AML-193 (cell line): Measurements from ENCODE around the gene ATG2B.
"Not testable (repeated sequence)": the region's sequence is repeated elsewhere in the genome, so short reads cannot be mapped to it uniquely, and the experiment has no call there.

Experiments used
- DNase-seq, 2 experiments: peaks; one replicate each; lab custom pipeline; 2025; lab: John Stamatoyannopoulos, UW

Gene ATG2B

GRCh38 chr14:96251656-96252155 lies 111.4 kb downstream of the ATG2B start:
- no peak for DNase-seq

GRCh38 chr14:96250485-96250884 lies 112.7 kb downstream of the ATG2B start:
- DNase-seq: no peak

DNA sequence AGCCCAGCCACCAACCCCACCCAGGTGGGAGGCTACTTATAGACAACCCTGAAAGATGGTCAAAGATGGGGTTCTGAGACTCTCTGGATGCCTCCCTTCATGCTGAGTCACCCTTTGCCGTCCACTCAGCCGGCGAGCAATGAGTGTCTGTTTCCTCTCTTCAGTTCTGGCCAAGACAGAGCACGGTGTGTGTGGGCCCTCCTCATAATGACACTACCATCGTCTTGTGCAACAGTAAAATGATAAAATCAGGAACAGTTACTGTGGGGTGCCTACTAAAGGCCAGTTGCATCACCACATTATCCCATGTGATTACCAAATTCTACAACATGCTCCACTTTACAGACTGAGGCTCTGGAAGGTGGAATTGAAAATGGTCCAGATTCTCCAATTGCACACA lies 114.1 kb downstream of the ATG2B start:
- peak; percentile 88 for DNase-seq

- no peak for DNase-seq
Measured at GRCh38 chr14:96247031-96247430, 116.1 kb downstream of the ATG2B start.

- no peak for DNase-seq
Measured at GRCh38 chr14:96246539-96246847, 116.6 kb downstream of the ATG2B start.

DNA sequence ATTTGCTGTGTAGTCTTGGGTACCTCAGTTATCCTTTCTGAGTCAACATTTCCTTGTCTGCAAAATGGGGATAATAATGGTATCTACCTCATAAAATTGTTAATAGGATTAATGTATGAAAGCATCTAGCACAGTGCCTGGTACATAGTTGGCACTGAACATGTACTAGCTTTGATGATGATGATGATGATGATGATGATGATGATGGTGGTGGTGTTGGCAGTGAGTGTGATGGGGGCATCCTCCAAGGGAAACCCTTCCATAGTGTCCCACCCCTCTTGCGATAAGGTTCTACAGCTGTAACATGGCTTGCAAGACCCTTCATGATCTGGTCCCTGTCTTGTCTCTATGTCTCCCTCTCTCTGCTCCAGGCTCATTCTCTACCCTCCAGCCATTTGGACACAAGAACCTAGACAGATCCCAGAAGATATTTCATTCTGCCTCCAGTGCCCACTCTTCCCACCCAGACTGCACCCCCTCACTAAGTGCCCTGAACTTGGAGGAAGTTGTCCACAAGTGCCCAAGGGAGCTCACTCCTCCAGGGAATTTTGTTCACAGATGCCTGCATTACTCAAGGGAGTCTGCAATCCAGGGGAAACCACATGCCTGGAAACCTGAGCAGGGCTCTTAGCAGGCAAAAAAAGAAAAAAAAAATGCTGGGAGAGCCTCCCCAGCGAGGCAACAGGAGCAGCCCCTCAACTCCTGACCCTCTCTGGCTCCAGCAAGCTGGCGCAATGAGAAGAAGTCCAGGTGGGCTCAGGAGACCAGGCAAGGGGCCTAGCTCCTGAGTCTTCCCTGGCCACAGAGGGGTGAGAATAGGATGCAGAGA lies 117.2 kb downstream of the ATG2B start:
- no peak for DNase-seq

DNA sequence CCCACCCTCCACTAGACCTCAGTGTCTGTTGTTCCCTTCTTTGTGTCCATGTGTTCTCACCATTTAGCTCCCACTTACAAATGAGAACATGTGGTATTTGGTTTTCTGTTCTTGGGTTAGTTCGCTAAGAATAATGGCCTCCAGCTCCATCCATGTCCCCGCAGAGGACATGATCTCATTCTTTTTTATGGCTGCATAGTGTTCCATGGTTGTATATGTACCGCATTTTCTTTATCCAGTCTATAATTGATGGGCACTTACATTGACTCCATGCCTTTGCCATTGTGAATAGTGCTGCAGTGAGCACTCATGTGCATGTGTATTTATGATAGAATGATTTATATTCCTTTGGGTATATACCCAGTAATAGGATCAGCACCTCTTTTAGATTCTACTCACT lies 118.1 kb downstream of the ATG2B start:
- not testable (repeated sequence) for DNase-seq

- no peak for DNase-seq
Measured at GRCh38 chr14:96243785-96244184, 119.4 kb downstream of the ATG2B start.

GRCh38 chr14:96242126-96242525 lies 121.0 kb downstream of the ATG2B start:
- no peak for DNase-seq

DNA sequence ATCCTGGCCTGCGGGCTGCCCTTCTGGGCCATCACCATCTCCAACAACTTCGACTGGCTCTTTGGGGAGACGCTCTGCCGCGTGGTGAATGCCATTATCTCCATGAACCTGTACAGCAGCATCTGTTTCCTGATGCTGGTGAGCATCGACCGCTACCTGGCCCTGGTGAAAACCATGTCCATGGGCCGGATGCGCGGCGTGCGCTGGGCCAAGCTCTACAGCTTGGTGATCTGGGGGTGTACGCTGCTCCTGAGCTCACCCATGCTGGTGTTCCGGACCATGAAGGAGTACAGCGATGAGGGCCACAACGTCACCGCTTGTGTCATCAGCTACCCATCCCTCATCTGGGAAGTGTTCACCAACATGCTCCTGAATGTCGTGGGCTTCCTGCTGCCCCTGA lies 122.5 kb downstream of the ATG2B start:
- DNase-seq: no peak

GRCh38 chr14:96239711-96240141 lies 123.4 kb downstream of the ATG2B start:
- no peak for DNase-seq

DNA sequence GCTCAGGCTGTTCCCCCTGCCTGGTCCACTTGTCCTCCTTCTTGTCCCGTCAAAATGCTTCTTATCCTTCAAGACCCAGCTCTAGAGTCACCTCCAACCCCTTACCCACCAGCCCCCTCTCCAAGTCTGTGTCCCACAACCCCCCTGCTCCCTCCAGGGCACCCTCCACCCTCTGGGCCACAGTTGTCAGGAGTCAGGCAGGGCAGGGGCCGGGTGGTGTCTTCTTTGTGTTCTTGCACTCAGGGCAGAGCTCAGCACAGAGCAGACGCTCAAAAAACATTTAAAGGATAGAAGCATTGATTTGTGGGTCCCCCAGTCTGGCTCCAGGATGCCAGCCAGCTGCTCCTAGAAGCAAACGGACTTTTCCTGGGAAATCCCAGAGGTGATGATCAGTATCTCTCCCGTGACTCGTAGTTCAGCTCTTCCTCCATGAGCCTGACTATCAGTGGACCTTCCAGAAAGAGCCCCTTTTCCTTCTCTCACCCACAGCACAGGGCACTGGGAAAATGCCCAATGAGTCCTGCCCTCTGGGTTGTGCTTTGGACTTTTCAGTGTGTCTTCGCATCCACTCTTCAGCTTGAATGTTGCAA lies 124.4 kb downstream of the ATG2B start:
- DNase-seq: no peak

DNA sequence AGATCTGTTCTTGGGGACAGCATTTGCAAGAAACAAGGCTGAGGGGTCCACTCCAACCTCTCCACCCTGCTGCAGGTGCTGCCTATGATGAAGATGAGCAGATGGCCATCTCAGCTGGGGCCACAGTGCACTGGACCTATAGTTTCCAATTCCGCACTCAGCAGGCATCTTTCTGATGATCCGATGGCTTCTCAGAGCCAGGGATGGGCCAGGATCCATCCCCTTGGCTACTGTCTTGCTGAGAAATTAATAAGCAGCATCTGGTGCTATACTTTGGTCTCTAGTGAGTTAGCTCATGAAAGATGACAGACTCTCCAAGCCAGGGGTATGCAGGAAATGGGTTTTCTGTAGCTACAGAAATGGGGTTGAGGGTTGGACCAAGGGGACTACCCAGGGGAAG lies 125.5 kb downstream of the ATG2B start:
- DNase-seq: no peak

DNA sequence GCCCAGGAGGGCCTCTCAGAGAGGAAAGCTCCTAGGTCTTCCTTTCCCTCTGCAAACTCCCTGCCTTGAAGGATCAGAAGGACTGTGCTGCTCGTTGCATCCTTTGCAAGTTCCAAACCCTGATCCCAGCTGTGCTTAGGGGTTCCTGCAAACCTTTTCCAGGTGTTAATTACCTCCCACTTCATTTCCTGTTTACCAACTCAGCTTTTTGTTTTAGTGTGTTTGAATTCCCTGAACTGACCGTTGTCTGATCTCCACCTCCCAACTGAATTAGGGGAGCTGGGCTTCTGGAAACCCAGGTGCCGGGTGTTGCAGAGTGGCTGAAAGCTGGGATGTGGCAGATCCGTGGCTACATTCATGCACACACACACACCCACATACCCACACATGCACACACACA lies 127.7 kb downstream of the ATG2B start:
- DNase-seq: no peak

DNA sequence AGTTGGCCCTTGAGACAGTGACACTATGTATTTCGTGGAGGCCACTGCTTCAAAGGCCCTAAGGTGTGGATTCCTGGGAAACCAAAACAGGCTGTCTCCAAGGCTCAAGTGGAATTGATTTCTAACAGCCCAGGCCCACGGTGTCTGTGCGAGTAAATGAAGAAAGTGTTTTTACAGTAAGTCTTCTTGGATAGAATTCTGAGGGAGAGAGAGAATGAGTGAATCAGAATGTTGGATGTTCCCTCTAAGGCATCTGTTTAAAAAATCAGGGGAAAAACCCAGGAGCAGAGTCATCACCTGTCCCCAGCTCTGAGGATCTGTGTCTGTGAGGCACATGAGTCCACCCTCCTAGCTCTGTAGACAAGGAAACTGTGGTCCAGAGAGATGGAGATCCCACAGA lies 129.5 kb downstream of the ATG2B start:
- no peak for DNase-seq

GRCh38 chr14:96232506-96232905 lies 130.6 kb downstream of the ATG2B start:
- DNase-seq: no peak

GRCh38 chr14:96231526-96232130 lies 131.5 kb downstream of the ATG2B start:
- no peak for DNase-seq

GRCh38 chr14:96231056-96231455 lies 132.1 kb downstream of the ATG2B start:
- DNase-seq: no peak

- DNase-seq: no peak
Measured at GRCh38 chr14:96229315-96229714, 133.8 kb downstream of the ATG2B start.
